GM18498 (cell line): Measurements from ENCODE around the gene COL12A1.
A peak's percentile ranks its signal among the peaks of the same experiment; 100 is the strongest.

ENCODE experiments used
- ATAC-seq: cut with Tn5 transposase; IDR thresholded peaks from one replicate; pipeline ENCODE4 v1.9.1; 2021; ENCODE audit warnings: mild to moderate bottlenecking, moderate library complexity; ENCODE audit not compliant: unreplicated experiment

Gene COL12A1

DNA sequence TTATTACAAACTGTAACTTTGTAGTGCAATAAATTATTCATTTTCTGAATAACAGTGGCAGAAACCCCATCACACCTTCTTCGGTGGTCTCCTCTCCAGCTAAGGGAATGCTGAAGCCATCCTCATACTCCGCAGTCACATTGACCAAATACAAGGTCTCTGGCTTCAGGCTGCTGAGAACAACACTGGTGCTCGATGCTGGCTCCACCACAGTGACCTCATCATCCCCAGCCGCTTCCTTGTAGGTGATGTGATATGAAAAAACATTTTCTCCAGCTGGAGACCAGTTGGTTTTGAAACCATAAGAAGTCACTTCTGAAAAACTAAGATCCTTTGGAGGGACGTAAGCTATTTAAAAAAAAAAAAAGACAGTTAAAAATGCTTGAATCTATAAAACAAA, 25.0 kb downstream of the COL12A1 start:
- ATAC-seq, result no peak

DNA sequence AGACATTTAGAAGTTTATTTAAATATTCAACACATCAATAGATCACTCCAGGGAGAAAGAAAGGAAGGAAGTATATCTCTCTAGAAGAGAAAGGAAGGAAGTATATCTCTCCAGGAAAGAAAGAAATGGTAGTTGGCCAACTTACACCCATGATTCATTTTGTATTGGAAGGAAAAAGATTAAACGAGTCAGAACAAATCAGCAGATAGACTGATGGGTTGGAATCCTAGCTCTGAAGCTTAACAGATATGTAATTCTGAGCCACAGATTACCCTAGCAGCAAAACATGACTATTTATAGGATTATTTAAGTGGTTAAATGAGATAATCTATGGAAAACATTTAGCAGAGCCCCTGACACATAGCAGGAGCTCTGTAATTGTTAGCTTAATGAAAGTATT, 27.1 kb downstream of the COL12A1 start:
- no peak for ATAC-seq

GRCh38 chr6:75176076-75176582, 29.7 kb downstream of the COL12A1 start:
- ATAC-seq, result no peak

DNA sequence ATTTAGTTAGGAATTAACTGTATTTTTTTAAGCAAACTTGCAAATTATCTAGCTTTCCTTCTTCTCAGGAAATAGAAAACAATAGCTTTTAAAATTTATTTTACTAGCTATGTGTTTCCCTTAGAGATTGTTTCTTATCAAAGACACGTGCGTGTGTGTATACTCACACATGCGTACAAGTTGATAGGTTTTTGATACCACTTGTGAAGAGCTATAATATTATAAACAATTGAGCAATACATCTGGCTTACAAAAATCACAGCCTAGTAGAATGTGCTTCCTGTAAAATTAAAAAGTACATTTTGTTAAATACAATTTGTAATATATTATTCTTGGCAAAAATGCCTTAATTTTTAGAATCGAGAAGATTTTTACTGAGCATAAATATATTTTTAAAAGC, 33.9 kb downstream of the COL12A1 start:
- no peak for ATAC-seq

- ATAC-seq, result no peak
Observed at GRCh38 chr6:75171567-75171966, 34.3 kb downstream of the COL12A1 start.

DNA sequence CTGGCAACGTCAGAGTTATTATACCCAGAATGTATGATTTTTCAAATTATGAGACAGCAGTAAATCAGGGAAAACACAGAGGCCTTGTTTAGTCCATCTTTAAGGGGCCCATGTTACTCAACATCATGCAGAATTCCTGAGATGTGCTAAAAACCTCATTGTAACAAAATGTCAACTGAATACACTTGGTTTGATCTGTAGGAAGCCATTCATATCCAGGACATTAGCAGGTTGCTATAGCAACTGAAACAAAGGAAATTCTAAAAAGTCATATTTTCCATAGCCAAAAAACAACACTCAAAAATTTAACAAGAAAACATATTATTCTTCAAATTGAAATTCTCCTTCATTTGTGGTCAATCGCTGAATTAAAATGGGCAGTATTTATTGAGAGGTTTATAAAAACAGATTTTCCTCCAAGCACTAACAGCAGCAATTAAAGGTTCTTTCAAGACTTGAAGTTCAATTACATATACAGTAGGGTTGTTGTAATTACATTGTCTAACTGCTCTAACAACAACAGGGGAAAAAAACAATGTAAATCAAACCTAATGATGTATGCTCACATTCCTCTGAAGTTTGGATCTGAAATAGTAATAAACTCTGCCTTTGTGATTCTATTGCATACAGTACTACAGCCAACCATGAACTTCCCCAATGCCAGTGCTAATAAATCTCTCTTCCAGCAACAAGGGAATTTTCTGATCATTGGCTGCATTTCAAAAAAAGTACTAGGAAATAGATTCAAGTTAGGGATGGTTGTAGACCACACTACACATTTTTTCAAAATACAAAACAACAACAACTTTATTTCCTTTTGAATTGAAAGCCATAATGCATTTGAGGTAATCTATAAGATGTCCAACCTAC, 34.9 kb downstream of the COL12A1 start:
- no peak for ATAC-seq

DNA sequence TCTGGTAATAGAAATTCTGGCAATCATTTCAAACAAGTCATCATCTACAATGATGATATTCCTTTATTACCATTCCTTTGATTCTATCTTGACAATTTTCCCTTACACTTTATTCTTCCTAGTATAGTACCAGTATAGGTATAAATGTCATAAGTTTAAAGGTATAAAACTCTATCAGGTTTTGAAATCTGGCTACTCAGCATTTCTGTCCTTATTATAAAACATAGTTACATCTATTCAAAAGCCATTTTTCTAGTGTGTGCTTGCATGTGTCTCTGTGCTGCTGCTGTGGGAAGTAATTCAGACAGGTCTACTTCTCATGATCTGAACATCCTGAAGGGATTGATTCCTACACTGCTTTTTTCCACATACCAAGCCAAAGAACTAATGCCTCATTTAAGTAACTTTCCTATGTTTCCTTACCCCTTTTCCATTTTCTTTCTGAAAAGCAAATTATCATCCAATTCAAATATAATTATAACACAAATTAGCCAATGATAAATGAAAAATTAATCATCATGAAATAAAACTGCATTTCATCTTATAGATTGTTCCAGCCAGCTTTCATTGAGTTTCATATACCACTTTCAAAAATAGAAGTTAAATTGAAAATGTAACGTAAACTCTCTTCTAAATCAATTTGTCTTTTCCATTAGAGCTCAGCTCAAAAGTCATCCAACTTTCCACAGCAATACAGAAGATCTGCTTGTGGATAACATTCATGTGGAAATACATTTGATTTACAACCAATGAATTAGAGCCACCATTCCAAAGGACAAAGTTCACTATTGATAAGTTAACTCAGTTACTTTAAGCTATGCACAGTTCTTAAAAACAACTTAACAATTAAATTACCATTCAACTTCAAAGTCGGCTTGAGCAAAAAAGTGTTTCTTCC, 35.9 kb downstream of the COL12A1 start:
- no peak for ATAC-seq

- ATAC-seq, result no peak
Observed at GRCh38 chr6:75167851-75168250, 38.0 kb downstream of the COL12A1 start.

- no peak for ATAC-seq
Observed at GRCh38 chr6:75167325-75167724, 38.5 kb downstream of the COL12A1 start.

DNA sequence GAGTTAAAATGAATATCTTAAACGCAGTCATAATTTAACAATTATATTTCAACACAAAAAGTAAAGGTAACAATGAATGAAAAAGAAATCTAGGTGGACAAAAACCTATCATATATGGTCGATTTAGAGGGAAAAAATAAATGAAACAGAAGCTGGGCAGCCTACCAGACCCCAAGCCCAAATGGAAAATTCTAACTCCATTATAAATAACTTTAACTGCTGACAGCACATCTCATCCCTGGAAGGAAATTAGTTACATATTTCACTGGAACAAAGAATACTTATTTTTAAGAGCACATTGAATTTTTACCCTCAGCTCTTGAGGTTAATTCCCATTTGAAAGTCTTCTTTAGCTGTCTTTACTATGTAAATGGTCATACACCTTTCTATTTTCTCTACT, 39.1 kb downstream of the COL12A1 start:
- no peak for ATAC-seq

- ATAC-seq, result no peak
Observed at GRCh38 chr6:75166236-75166635, 39.6 kb downstream of the COL12A1 start.

DNA sequence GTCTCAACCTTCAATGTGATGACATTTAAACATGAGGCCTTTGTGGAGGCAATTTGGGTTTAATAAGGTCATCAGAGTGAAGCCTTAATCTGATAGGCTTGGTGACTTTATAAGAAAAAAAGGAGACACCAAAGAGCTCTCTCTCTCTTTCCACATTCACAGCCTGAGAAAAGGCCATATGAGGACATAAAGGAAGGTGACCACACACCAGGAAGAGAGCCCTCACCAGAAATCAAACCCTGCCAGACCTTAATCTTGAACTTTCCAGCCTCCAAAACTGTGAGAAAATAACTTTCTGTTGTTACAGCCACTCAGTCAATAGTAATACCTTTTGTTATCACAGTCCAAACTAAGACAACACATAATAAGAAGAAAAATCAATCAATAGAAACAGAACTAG, 47.7 kb downstream of the COL12A1 start:
- ATAC-seq, result no peak

DNA sequence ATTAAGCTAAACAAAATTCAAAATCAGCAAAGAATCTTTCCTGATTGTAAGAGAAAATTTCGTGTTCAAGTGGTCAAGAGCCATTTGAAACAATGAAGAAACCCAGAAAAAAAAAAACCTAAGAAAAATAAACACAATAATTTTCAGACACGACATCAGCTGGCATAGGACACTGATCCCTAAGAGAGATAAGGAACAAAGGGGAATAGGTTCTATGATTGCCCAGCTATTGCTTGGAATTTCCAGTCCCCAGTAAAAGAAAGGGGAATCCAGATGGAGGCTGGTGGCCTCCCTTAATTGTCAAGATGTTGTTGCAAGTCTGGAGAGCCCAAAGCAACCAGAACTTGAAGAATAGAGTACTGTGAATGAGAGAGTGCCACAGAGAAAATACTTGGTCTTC, 48.5 kb downstream of the COL12A1 start:
- ATAC-seq, result no peak

DNA sequence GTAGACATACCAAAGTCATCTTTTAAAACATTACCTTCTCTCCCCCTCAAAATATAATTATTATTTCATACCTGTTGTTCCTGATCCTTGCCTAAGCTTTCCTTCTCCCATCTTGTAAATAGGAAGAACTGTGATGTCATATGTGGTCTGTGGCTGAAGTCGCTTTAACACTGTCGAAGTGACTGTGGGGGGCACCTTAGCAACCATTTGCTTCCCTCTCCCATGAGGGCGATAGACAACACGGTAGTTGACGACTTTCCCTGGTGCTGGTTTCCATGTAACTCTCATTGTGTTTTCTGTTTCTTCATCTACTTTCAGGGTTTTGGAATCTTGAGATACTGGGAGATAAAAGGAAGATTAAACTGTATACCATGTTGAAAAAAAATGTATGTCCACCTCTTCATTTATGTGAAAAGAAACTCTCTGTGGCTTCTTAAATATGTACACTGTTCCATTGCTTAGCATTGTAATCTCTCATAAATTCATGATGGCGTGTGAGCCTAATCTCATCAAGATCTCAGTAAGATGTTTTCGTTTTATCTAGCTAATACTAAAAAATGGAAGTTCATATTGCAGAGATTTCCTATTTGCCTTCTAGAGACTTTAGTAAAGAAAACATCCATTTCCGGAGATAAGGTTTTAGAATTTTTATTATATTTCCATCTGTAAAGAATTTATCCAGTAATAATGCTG, 49.5 kb downstream of the COL12A1 start:
- no peak for ATAC-seq

DNA sequence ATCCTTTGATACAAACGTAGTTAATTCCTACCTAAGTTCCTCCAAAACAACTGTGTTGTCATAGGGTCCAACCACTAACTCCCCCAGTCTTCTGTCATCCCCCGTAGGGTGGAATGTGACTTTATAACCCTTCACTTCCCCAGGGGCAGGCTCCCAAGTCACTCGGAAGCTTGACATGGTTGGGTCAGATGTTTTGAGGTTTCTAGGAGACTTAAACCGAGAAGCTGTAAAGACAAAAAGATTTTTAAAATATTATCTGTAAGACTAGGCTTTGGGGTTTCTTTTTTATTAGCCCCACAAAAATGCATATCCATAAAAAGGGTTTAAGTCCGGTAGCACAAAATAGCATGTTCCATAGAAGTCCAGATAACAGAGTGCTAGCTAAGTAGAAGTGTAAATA, 50.2 kb downstream of the COL12A1 start:
- no peak for ATAC-seq

DNA sequence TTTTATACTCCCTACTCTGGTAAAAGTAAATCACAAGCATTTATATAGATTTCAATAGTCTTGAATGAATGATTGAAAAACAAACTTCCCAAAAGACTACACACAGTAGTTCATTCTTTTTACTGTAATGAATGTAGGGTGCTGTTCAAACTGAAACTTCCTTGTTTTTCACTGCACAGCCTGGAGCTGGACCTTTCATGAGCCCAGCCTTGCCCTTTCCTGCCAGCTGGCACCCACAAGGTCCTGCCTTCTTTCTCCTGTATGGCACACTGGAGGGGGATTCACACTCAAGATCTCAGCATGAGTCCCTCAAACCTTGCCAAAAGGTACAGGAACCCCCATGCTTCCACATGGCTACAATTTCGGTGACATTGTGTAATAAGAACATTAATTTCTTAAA, 50.9 kb downstream of the COL12A1 start:
- ATAC-seq, result no peak

DNA sequence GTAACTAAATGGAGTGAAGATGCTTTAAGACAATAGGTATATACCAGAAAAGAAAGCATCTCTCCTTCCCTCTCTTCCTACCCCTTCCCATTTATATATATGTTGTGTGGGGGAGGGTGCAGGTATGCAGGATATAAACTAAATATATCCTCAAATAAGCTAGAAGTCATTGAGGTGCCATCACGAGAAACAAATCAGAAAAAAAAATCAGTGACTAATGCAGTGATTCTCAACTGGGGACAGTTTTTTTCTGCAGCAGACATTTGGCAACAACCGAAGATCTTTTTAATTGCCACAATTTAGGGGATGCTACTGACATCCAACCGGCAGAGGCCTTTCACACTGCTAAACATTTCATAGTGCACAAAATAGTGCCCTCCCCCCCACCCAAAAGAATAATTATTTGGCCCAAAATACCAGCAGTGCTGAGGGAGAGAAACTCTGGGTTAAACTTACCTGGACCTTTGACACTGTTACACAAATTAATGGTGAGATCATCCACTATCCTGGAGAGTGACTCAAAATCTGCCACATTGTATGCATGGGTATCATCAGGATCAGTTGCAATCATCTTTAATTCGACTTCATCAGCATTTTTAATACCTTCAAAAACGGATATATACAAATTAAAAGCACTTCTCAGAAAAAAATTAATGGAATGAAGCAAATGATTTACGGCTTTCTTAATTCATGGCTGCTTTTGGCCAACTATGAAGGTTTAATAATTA, 55.0 kb downstream of the COL12A1 start:
- no peak for ATAC-seq

DNA sequence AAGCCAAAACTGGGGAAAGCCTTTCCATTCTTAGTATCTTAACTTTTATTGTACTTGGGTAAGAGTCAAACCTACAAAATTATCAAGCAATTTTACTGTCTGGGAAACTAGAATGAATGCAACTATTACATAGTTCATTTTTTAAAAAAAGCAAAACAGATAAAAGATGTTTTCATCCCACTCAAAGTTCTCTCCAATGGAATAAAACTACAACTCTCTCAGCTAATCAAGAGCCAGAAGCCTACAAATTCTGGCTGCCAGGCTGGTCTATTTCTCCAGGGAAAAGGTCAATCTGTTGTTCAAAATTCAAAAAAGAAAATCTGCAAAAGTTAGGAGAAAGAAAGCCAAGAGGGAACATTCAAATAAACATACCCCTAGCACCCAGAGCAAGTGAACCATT, 56.2 kb downstream of the COL12A1 start:
- no peak for ATAC-seq

- ATAC-seq, result no peak
Observed at GRCh38 chr6:75149240-75149639, 56.6 kb downstream of the COL12A1 start.

- peak; percentile 95 for ATAC-seq
Observed at GRCh38 chr6:75147512-75147911, 58.3 kb downstream of the COL12A1 start.

- no peak for ATAC-seq
Observed at GRCh38 chr6:75145976-75146375, 59.9 kb downstream of the COL12A1 start.
